GM21526 (cell line): ENCODE results near the gene SASS6.

ENCODE experiments used
- ATAC-seq: cut with Tn5 transposase; IDR thresholded peaks from one replicate; pipeline ENCODE4 v1.9.1; 2021; ENCODE audit warnings: moderate library complexity; ENCODE audit not compliant: unreplicated experiment, low FRiP score

Gene SASS6

GRCh38 chr1:100115524-100115923, 17.2 kb downstream of the SASS6 start:
- ATAC-seq: no peak

DNA sequence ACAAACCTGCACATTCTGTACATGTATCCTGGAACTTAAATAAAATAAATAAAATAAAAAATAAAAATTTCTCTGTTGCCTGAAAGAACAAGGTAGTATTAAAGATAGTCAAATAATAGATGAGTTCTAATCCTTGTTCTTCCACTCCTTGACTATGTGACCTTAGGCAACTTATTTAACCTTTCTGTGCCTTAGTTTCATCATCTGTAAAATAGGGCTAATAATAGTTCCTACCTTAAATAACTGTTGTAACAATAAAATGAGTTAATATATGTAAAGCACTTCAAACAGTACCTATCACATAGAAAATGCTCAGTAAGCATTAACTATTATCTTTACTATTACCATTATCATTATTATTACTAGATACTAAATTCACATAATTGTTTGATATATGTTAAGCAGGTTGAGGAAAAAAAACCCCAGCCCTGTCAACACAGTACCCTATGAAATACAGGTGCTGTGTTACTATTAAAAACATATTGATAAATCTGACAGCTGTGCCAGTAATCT, 23.1 kb downstream of the SASS6 start:
- no peak for ATAC-seq

GRCh38 chr1:100107696-100108095, 25.0 kb downstream of the SASS6 start:
- no peak for ATAC-seq

DNA sequence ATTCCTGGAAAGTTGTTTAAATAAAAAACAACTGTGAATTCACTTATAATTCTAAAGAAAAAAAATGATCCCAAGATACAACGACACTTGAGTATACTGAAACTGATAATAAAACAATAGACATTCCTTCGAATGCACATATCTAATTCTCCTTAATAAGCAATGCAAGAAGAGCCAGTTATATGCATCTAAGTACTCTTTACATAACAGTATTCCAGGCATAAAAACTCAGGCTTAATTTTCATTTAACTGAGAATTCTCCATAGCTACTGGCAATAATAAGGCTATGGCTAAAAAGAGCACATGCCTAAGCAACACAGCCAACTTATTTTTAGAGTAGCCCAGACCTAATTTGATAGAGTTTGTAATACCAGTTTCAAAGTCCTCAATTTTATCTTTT, 31.2 kb downstream of the SASS6 start:
- no peak for ATAC-seq

- ATAC-seq: no peak
These were observed 32.5 kb downstream of the SASS6 start for GRCh38 chr1:100100202-100100601.

DNA sequence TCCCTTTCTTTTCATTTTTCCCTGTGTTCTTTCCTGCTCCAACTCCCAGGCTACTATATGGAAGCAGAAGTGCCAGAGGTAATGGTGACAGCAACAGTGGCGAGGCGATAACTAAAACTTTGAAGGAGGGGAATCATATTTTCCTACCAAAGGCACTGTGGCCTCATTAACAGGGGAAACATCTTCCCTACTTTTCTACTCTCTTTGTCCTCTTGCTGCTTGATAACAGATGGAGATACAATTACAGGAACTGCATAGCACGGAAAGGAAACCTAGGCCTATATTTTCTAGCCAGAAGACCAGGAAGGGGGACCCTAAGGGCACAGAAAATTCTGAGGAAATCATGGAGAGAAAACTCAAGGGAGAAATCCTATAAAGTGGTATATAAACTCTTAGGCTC, 42.3 kb downstream of the SASS6 start:
- no peak for ATAC-seq

GRCh38 chr1:100089082-100089481, 43.6 kb downstream of the SASS6 start:
- no peak for ATAC-seq

DNA sequence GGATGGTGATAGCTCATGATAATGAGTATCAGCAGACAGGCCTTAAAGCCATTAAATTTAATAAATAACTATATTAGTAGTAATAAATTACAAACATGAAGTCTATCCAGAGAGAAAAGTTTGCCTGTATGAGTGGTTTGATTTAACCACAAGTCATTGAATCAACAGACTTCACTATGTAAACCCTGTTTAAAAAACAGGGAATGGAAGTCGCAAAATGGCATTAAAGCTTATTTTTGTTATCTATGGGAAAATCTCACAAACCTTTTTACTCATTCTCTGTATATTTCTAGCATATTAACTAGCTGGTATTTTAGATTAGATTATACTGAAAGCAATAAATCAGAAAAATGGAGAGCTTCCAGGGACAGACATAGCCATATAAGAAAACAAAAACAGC, 45.3 kb downstream of the SASS6 start:
- ATAC-seq: no peak

- ATAC-seq: no peak
These were observed 52.4 kb downstream of the SASS6 start for GRCh38 chr1:100080331-100080730.

DNA sequence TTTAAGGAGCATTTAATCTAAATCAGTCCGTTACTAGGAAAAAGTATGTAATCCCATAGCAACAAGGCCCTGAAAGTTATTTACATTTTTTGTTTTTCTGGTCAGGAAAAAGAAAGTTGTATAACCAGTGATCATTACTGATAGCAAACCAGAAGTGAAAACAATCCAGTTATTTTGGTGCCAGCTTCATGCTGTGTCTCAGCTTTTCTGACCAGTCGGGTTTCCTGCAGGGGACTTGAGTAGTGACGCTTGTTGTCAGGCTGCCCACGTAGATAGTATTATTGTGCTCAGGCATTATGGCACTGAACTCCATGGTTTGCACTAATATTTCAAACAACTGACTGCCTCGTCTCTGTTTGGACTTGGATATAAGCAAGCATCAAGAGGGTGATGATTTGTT, 55.2 kb downstream of the SASS6 start:
- peak; percentile 46 for ATAC-seq

DNA sequence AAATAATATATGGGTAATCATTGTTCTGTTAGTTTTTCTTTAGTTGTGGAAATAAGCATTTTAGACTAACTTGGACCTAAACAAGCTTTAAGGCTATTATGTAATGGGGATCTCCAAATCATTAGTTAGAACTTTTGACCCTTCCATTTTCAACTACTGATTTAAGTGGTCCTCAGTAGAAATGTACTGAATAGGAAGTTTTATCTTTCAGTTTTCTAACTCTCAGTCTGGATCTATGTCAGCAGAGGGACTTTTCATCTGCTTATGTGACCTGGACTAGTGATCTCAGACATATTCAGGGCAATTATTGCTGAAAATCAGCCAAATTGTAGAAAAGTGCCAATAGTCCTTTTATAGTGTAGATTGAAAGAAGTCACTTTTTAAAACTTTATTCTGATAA, 56.0 kb downstream of the SASS6 start:
- peak; percentile 47 for ATAC-seq

GRCh38 chr1:100076319-100076718, 56.4 kb downstream of the SASS6 start:
- no peak for ATAC-seq

- ATAC-seq: peak; percentile 54
These were observed 57.0 kb downstream of the SASS6 start for GRCh38 chr1:100075773-100076172.

DNA sequence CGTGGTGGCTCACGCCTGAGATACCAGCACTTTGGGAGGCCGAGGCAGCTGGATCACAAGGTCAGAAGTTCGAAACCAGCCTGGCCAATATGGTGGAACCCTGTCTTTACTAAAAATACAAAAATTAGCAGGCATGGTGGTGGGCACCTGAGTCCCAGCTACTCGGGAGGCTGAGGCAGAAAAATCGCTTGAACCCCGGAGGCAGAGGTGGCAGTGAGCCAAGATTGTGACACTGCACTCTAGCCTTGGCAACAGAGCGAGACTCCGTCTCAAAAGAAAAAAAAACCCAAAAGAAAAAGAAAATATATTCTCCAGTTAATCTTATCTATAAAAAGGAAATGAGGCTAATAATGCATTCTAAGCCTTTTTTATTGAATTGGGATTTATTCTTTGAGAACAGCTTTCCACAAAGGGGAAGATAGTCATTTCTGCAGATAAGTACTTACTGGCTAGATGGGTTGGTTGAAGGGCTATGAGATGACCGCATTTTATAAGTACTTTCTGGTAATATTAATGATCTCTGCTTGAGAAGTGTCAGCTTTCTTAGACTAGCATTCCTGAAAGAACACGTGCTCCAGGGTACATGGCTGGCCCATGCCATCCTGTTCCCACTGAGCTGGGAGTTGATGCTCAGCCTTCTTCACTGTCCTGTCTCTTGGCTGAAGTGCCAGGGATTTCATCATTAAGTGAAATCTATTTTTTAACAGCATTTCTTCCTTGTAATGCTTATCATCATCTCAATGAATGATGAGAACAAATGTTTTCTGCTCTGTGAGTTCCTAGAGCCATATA, 57.9 kb downstream of the SASS6 start:
- ATAC-seq: no peak

DNA sequence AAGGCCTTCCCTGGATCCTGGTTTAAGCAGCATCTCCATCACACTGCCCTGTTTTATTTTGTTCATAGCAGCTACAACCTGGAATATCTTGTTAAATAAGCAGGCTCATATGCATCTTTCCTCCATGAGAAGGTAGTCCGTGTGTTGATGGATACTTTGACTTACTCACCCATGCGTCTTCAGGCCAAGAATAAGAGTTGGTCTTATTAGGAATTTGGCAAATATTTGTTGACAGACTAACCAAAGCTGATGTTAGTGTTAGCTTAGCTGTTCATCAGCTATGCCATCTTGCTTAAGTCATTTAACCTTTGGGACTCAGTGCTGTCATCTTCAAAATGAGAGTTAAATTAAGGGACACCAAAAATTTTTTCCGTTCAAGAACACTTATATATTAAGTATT, 59.2 kb downstream of the SASS6 start:
- ATAC-seq: no peak

DNA sequence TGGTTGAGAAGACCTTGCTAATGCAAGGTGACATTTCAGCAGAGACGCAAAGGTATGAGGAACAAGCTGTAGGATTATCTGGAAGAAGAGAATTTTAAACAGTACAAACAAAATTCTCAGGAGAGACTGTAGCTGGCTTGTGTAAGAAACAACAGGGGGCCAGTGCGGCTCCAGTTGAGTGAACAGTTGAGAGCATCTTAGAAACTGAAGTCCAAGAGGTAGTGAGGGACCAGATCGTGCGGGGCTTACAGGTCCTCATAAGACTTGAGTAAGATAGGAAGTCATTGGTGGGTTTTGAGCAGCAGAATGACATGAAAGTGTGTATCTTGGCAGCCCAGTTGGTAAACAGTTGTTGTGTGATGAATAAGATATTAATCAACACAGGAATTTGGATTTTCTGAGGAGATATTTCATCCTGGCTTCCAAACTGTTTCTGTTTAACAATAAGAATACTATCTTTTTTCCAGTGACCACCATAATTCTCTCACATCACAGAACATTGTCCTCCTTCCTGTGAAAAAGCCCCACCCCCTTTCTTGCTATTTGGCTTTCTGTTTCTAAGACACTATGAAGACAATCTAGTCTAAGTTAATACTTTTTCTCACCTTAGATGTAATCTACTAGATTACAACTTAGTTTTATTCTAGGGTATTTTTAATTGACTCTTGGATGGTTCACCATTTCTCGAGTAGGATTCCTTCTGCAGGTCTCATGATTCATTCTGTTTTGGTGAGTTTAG, 62.4 kb downstream of the SASS6 start:
- ATAC-seq: no peak

- ATAC-seq: no peak
These were observed 66.8 kb downstream of the SASS6 start for GRCh38 chr1:100065969-100066227.

GRCh38 chr1:100065183-100065968, 67.4 kb downstream of the SASS6 start:
- no peak for ATAC-seq

- ATAC-seq: no peak
These were observed 71.0 kb downstream of the SASS6 start for GRCh38 chr1:100061681-100062080.

- no peak for ATAC-seq
These were observed 79.0 kb downstream of the SASS6 start for GRCh38 chr1:100053727-100054126.

GRCh38 chr1:100053119-100053518, 79.6 kb downstream of the SASS6 start:
- ATAC-seq: no peak
